Kidney epithelial cell (primary cell): Measurements from ENCODE around the gene RLIM. TPM values are rescaled to one million over a fixed set of nuclear protein-coding genes. Genes with fewer than 3 reads are reported as not detected.

Experiments
- DNase-seq: peaks from one replicate; pipeline ENCODE4 v3.0.0-alpha.2; 2010; ENCODE audit warnings: low read depth
- H3K27me3 ChIP-seq: 2 replicates; pipeline ENCODE4 v1.6.0; 2011; ENCODE audit warnings: low read length; ENCODE audit not compliant: control insufficient read depth, insufficient read depth
- H3K36me3 ChIP-seq: 2 replicates; pipeline ENCODE4 v1.5.1; 2011; ENCODE audit warnings: low read length; ENCODE audit not compliant: control insufficient read depth, insufficient read depth
- H3K4me3 ChIP-seq: 2 replicates; pipeline ENCODE4 v1.5.1; 2011; ENCODE audit warnings: low read depth, mild to moderate bottlenecking, control low read depth, low read length
- total RNA-seq: library from RNA; depleted of rRNA; stranded (reverse); fragments of >200 nt; gene quantifications from 2 replicates; pipeline ENCODE4 v1.2.3, GENCODE V29; 2015
- TF ChIP-seq, protein P1 (sequence below): IDR thresholded peaks from 2 replicates; pipeline ENCODE4 v1.5.1; 2011; ENCODE audit warnings: mild to moderate bottlenecking, moderate library complexity, low read length, control low read depth, inconsistent platforms; ENCODE audit not compliant: insufficient read depth, poor library complexity, severe bottlenecking

The RLIM gene
- total RNA-seq, 1 donor from 2014 or later = 45.3 TPM

DNA sequence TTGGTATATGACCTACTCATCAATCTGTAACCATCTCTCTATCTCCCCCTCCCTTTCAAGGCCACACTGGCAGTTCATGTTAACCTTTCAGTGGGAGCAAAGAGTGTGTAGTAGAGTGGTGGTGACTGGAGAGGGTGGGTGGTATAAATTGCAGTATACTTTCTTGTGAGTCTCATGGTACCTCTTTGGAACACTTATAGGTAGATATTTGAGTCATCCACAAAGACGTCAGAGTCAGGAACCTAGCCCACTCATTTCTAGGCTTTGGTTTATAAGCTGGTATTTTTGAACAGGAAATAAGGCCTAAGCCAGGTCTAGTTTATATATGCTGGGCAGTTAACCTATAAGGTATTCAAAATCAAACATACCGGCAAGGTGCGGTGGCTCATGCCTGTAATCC lies 36.3 kb downstream of the RLIM start:
- Histone ChIP-seq H3K4me3 (no peak overlapping the region), H3K36me3 (no peaks in the 10 kb centered on the region), H3K27me3 (no peaks in the 10 kb centered on the region)
- TF ChIP-seq, protein P1, sequence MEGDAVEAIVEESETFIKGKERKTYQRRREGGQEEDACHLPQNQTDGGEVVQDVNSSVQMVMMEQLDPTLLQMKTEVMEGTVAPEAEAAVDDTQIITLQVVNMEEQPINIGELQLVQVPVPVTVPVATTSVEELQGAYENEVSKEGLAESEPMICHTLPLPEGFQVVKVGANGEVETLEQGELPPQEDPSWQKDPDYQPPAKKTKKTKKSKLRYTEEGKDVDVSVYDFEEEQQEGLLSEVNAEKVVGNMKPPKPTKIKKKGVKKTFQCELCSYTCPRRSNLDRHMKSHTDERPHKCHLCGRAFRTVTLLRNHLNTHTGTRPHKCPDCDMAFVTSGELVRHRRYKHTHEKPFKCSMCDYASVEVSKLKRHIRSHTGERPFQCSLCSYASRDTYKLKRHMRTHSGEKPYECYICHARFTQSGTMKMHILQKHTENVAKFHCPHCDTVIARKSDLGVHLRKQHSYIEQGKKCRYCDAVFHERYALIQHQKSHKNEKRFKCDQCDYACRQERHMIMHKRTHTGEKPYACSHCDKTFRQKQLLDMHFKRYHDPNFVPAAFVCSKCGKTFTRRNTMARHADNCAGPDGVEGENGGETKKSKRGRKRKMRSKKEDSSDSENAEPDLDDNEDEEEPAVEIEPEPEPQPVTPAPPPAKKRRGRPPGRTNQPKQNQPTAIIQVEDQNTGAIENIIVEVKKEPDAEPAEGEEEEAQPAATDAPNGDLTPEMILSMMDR = no peak
- no peak for DNase-seq

DNA sequence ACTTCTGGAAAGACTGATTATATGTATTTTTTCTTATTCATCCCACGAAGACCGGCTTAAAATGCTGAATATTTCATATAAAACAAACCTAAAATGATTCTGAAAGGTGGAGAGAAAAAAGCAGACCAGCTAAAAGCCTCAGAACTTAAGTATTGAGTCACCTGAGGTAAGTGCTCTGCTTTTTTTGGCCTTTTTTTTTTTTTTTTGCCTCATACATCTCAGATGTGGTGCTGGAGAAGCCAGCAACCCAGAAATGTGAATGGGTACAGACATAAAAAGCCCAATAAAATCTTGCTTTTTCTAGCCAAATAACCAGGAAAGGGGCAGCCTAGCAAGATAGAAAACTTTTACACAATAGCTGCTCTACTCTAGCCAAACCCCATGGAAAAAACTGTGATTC lies 57.0 kb downstream of the RLIM start:
- TF ChIP-seq, protein P1 = no peak
- no peaks in the 10 kb centered on the region for H3K36me3 ChIP-seq
- no peak for DNase-seq
- no peak overlapping the region for H3K4me3 ChIP-seq
- no peaks in the 10 kb centered on the region for H3K27me3 ChIP-seq

DNA sequence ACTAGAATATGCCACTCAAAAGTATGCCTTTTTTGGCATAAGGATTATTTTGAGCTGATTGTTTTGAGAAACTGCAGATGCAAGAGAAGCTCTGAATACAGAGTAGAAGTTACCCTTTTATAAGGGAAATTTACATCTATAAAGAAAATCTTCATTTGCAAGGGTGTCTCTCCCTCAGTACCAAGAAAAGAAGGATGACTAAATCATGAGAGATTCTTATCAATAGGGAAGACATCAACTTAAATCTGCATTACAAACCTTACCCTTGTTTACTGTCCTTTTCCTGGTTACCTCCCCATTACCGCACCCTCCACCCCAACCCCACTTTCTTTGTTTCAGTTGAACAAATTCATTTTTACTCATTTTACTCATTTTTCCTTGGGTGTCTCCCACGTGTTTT lies 62.5 kb downstream of the RLIM start:
- Histone ChIP-seq H3K27me3 (no peaks in the 10 kb centered on the region), H3K4me3 (no peak overlapping the region), H3K36me3 (no peaks in the 10 kb centered on the region)
- TF ChIP-seq, protein P1 = no peak
- DNase-seq = no peak

DNA sequence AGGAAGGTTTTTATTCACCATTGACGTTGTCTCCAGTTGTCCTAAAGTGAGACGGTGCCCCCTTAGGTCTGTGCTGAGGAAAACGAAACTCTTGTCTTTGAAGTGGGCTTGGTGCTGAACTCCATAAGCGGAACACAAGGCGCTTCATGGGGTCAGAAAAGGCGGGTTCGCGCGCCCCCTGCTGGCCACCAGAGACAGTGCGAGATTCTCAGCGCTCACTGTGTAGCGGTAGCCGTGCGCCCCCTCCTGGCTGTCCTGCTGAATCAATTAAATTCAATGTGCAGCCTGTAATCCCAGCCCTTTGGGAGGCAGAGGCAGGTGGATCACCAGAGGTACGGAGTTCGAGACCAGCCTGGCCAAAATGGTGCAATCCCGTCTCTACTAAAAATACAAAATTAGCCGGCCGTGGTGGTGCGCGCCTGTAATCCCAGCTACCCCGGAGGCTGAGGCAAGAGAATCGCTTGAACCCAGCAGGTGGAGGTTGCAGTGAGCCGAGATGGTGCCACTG lies 64.1 kb downstream of the RLIM start:
- no peak overlapping the region for H3K4me3 ChIP-seq
- no peak for DNase-seq
- H3K27me3 ChIP-seq = no peaks in the 10 kb centered on the region
- H3K36me3 ChIP-seq = no peaks in the 10 kb centered on the region
- TF ChIP-seq, protein P1 = peak; percentile 97

DNA sequence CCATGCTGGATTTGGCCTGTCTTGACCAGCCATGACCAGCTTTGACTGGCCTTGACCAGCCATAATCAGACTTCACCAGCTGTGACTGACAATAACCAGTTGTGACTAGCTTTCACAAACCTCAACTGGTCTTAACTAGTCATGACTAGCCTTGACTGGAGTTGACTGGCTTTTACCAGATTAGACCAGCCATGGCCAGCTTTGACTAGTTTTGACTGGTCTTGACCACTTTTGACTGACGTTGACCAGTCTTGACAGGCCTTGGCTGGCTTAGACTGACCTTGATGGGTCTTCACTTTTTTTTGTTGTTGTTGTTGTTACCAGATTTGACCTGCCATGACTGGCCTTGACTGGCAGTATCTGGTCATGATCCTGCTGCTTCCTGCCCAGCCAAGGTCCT lies 67.4 kb downstream of the RLIM start:
- TF ChIP-seq, protein P1 = no peak
- DNase-seq = no peak
- Histone ChIP-seq H3K4me3 (no peak overlapping the region), H3K36me3 (no peaks in the 10 kb centered on the region), H3K27me3 (no peaks in the 10 kb centered on the region)

DNA sequence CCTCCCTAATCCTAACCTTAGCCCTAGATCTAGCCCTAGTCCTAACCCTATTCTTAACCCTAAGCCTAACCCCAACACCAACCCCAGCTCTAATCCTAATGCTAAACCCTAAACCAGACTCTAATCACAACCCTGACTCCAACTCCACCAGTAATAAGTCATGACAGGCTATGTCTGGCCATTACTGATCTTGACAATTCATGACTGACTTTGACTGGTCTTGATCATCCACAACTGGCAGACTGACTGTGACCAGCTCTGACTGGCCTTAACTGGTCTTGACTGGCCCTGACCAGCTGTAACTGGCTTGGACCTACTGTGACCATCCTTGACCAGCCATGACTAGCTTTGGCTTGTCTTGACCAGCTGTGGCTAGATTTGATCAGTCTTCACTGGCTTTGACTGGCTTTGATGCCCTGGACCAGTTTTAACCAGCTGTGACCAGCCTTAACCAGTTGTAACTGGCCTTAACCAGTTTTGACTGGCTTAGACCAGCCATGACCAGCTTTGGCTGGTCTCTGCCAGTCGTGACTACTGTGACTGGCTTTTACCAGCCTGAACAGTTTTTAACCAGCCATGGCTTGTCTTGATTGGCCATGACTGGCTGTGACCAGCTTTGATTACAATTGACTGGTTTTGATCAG lies 68.4 kb downstream of the RLIM start:
- no peaks in the 10 kb centered on the region for H3K36me3 ChIP-seq
- no peak for DNase-seq
- no peak overlapping the region for H3K4me3 ChIP-seq
- TF ChIP-seq, protein P1 = no peak
- no peaks in the 10 kb centered on the region for H3K27me3 ChIP-seq
